HEK293 (cell line): ENCODE measurements around the gene SLC16A5.

Source experiments
- CTCF ChIA-PET: fragments of 350-600 bp; formaldehyde crosslinking; extraction: SDS; loops from one replicate; lab custom pipeline; 2021; ENCODE audit warnings: antibody characterized with exemption; lab: Yijun Ruan, JAX
- POLR2A ChIA-PET: fragments of 300-600 bp; formaldehyde crosslinking; extraction: SDS; loops from one replicate; lab custom pipeline; 2020; ENCODE audit warnings: antibody characterized with exemption, inconsistent platforms; lab: Yijun Ruan, JAX
- H3K27ac ChIP-seq: fragments of 200-500 bp; sonication (Bioruptor generic); 2 replicates; pipeline ENCODE4 v1.5.1; 2014; ENCODE audit warnings: low read depth, low read length, control low read depth, inconsistent platforms; ENCODE audit errors: extremely low read depth
- H3K36me3 ChIP-seq, 2 experiments: fragments of 200-500 bp in 1 of 2; sonication (Bioruptor generic) in 1 of 2; 1 replicate in 1 of 2; 2 replicates in 1 of 2; pipeline ENCODE4 v1.5.1; 2014 to 2017; ENCODE audit warnings: inconsistent platforms in 2 of 2, low read length in 2 of 2; ENCODE audit not compliant: control insufficient read depth in 2 of 2, insufficient read depth in 1 of 2
- H3K4me1 ChIP-seq: fragments of 200-500 bp; sonication (Bioruptor generic); 2 replicates; pipeline ENCODE4 v1.5.1; 2014; ENCODE audit warnings: mild to moderate bottlenecking, low read length, inconsistent platforms; ENCODE audit not compliant: control insufficient read depth, insufficient read depth
- H3K4me3 ChIP-seq: 2 replicates; pipeline ENCODE4 v1.5.1; 2011; ENCODE audit warnings: low read depth, mild to moderate bottlenecking, control low read depth, low read length, moderate library complexity
- H3K9me3 ChIP-seq: fragments of 200-500 bp; sonication (Bioruptor generic); 2 replicates; pipeline ENCODE4 v1.5.1; 2014; ENCODE audit warnings: low read depth, low read length, inconsistent platforms; ENCODE audit not compliant: control insufficient read depth, insufficient read depth
- FEZF1 ChIP-seq: fragments of 450-650 bp; formaldehyde crosslinking; IDR thresholded peaks from 2 replicates; pipeline ENCODE4 v1.5.1; 2016; ENCODE audit warnings: missing biosample characterization, missing genetic modification characterization
- GLIS2 ChIP-seq: fragments of 450-650 bp; formaldehyde crosslinking; IDR thresholded peaks from 2 replicates; pipeline ENCODE4 v1.5.1; 2016; ENCODE audit warnings: missing biosample characterization, missing genetic modification characterization
- KLF1 ChIP-seq: fragments of 450-650 bp; formaldehyde crosslinking; IDR thresholded peaks from 2 replicates; pipeline ENCODE4 v1.5.1; 2016; ENCODE audit warnings: missing biosample characterization, missing genetic modification characterization
- OSR2 ChIP-seq: fragments of 450-650 bp; formaldehyde crosslinking; IDR thresholded peaks from 2 replicates; pipeline ENCODE4 v1.5.1; 2016; ENCODE audit warnings: missing biosample characterization, missing genetic modification characterization
- PRDM1 ChIP-seq: fragments of 450-650 bp; formaldehyde crosslinking; IDR thresholded peaks from 2 replicates; pipeline ENCODE4; 2016; ENCODE audit warnings: missing biosample characterization, missing genetic modification characterization
- SCRT1 ChIP-seq: fragments of 450-650 bp; formaldehyde crosslinking; IDR thresholded peaks from 2 replicates; pipeline ENCODE4 v1.5.1; 2016; ENCODE audit warnings: missing biosample characterization, missing genetic modification characterization, borderline replicate concordance
- SP2 ChIP-seq: fragments of 450-650 bp; formaldehyde crosslinking; IDR thresholded peaks from 2 replicates; pipeline ENCODE4 v1.5.1; 2016; ENCODE audit warnings: missing biosample characterization, missing genetic modification characterization
- SP3 ChIP-seq: fragments of 450-650 bp; formaldehyde crosslinking; IDR thresholded peaks from 2 replicates; pipeline ENCODE4 v1.5.1; 2016; ENCODE audit warnings: missing biosample characterization, missing genetic modification characterization
- SP7 ChIP-seq: fragments of 450-650 bp; formaldehyde crosslinking; IDR thresholded peaks from 2 replicates; pipeline ENCODE4 v1.5.1; 2016; ENCODE audit warnings: missing biosample characterization, missing genetic modification characterization
- WT1 ChIP-seq: fragments of 450-650 bp; formaldehyde crosslinking; IDR thresholded peaks from 2 replicates; pipeline ENCODE4 v1.5.1; 2016; ENCODE audit warnings: missing biosample characterization, missing genetic modification characterization
- YY2 ChIP-seq: fragments of 450-650 bp; formaldehyde crosslinking; IDR thresholded peaks from 2 replicates; pipeline ENCODE4 v1.5.1; 2016; ENCODE audit warnings: missing biosample characterization, missing genetic modification characterization
- ZFP3 ChIP-seq: fragments of 450-650 bp; formaldehyde crosslinking; IDR thresholded peaks from 2 replicates; pipeline ENCODE4 v1.5.1; 2016; ENCODE audit warnings: low read depth, missing biosample characterization, missing genetic modification characterization
- ZFP41 ChIP-seq: fragments of 450-650 bp; formaldehyde crosslinking; IDR thresholded peaks from 2 replicates; pipeline ENCODE4 v1.5.1; 2016; ENCODE audit warnings: missing biosample characterization, missing genetic modification characterization, borderline replicate concordance
- ZNF133 ChIP-seq: fragments of 450-650 bp; formaldehyde crosslinking; IDR thresholded peaks from 2 replicates; pipeline ENCODE4 v1.5.1; 2016; ENCODE audit warnings: missing biosample characterization, missing genetic modification characterization
- ZNF221 ChIP-seq: fragments of 450-650 bp; formaldehyde crosslinking; IDR thresholded peaks from 2 replicates; pipeline ENCODE4 v1.5.1; 2017; ENCODE audit warnings: missing biosample characterization, missing genetic modification characterization, borderline replicate concordance
- ZNF223 ChIP-seq: fragments of 450-650 bp; formaldehyde crosslinking; IDR thresholded peaks from 2 replicates; pipeline ENCODE4 v1.5.1; 2016; ENCODE audit warnings: missing biosample characterization, missing genetic modification characterization
- ZNF311 ChIP-seq: fragments of 450-650 bp; formaldehyde crosslinking; IDR thresholded peaks from 2 replicates; pipeline ENCODE4 v1.5.1; 2017; ENCODE audit warnings: missing biosample characterization, missing genetic modification characterization, borderline replicate concordance
- ZNF394 ChIP-seq: fragments of 450-650 bp; formaldehyde crosslinking; IDR thresholded peaks from 2 replicates; pipeline ENCODE4 v1.5.1; 2016; ENCODE audit warnings: missing biosample characterization, missing genetic modification characterization, mild to moderate bottlenecking, moderate library complexity, borderline replicate concordance
- ZNF404 ChIP-seq: fragments of 450-650 bp; formaldehyde crosslinking; IDR thresholded peaks from 2 replicates; pipeline ENCODE4 v1.5.1; 2017; ENCODE audit warnings: missing biosample characterization, missing genetic modification characterization
- ZNF48 ChIP-seq: fragments of 450-650 bp; formaldehyde crosslinking; IDR thresholded peaks from 2 replicates; pipeline ENCODE4 v1.5.1; 2016; ENCODE audit warnings: missing biosample characterization, missing genetic modification characterization
- ZNF548 ChIP-seq: fragments of 450-650 bp; formaldehyde crosslinking; IDR thresholded peaks from 2 replicates; pipeline ENCODE4 v1.5.1; 2016; ENCODE audit warnings: missing biosample characterization, missing genetic modification characterization
- ZNF549 ChIP-seq: fragments of 450-650 bp; IDR thresholded peaks from 2 replicates; pipeline ENCODE4 v1.5.1; 2018; ENCODE audit warnings: missing biosample characterization, missing genetic modification characterization, mild to moderate bottlenecking, inconsistent platforms, moderate library complexity
- ZNF600 ChIP-seq: fragments of 450-650 bp; formaldehyde crosslinking; IDR thresholded peaks from 2 replicates; pipeline ENCODE4 v1.5.1; 2016; ENCODE audit warnings: missing biosample characterization, missing genetic modification characterization
- ZNF629 ChIP-seq: fragments of 450-650 bp; formaldehyde crosslinking; IDR thresholded peaks from 2 replicates; pipeline ENCODE4 v1.5.1; 2017; ENCODE audit warnings: missing biosample characterization, missing genetic modification characterization
- ZNF776 ChIP-seq: fragments of 450-650 bp; formaldehyde crosslinking; IDR thresholded peaks from 2 replicates; pipeline ENCODE4 v1.5.0; 2017; ENCODE audit warnings: missing biosample characterization, missing genetic modification characterization, borderline replicate concordance
- ZNF830 ChIP-seq: fragments of 450-650 bp; IDR thresholded peaks from 2 replicates; pipeline ENCODE4 v1.5.0; 2018; ENCODE audit warnings: missing biosample characterization, missing genetic modification characterization, low read depth, mild to moderate bottlenecking, moderate library complexity
- TF ChIP-seq, protein P1 (sequence below): fragments of 450-650 bp; formaldehyde crosslinking; IDR thresholded peaks from 2 replicates; pipeline ENCODE4 v1.5.1; 2016; ENCODE audit warnings: missing biosample characterization, missing genetic modification characterization
- TF ChIP-seq, protein P2 (sequence below): fragments of 450-650 bp; formaldehyde crosslinking; IDR thresholded peaks from 2 replicates; pipeline ENCODE4 v1.5.1; 2016; ENCODE audit warnings: missing biosample characterization, missing genetic modification characterization
- TF ChIP-seq, protein P3 (sequence below): fragments of 450-650 bp; formaldehyde crosslinking; IDR thresholded peaks from 2 replicates; pipeline ENCODE4 v1.5.1; 2016; ENCODE audit warnings: missing biosample characterization, missing genetic modification characterization
- TF ChIP-seq, protein P4 (sequence below): fragments of 450-650 bp; formaldehyde crosslinking; IDR thresholded peaks from 2 replicates; pipeline ENCODE4 v1.5.1; 2016; ENCODE audit warnings: missing biosample characterization, missing genetic modification characterization
- TF ChIP-seq, protein P5 (sequence below): IDR thresholded peaks from 2 replicates; pipeline ENCODE4 v1.6.1; 2011; ENCODE audit warnings: mild to moderate bottlenecking, low read depth, low read length, borderline replicate concordance
- TF ChIP-seq, protein P6 (sequence below): fragments of 450-650 bp; formaldehyde crosslinking; IDR thresholded peaks from 2 replicates; pipeline ENCODE4 v1.5.1; 2016; ENCODE audit warnings: missing biosample characterization, missing genetic modification characterization

The SLC16A5 gene

DNA sequence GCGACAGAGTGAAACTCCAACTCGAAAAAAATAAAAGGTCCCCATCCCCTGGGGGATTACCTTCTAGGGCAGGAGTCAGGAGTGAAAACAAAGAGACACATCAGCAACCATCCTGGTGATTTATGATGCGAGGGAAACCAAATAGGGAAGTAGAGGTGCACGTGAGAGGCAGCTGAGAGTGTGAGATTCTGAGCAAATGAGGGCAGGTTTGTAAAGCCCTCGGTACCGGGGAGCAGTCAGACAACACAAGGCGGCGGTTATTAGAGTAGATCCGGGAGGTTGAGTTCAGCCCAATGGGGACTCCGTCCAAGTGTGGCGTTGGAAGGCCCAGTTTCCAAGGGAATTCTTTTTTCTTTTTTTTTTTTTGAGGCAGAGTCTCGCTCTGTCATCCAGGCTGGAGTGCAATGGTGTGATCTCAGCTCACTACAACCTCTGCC is 14.6 kb downstream of the SLC16A5 start:
- ChIA-PET CTCF (interaction anchor here (1.1 to 5.9 kb wide), 4 partner anchors 12 to 68 kb away, joined by 3 to 61 read pairs (median 6); no protein-coding TSS in a partner anchor), POLR2A (interaction anchor here (0.6 kb wide), 1 partner anchor 102 kb away, joined by 3 read pairs; no protein-coding TSS in a partner anchor)
- Histone ChIP-seq H3K4me3 (no peak overlapping the region), H3K9me3 (no peaks in the 10 kb centered on the region), H3K27ac (no peak overlapping the region), H3K4me1 (peaks cover 10% of the 10 kb centered on the region), H3K36me3 (peaks cover 0 to 19% of the 10 kb centered on the region in 2 experiments; a peak in 1 of 3 replicates)
- TF ChIP-seq ZNF404 (tag by site-specific recombination) (no peak), ZNF311 (tag by site-specific recombination) (no peak), ZNF548 (tag by site-specific recombination) (no peak), ZNF394 (tag by site-specific recombination) (no peak), GLIS2 (tag by site-specific recombination) (no peak), ZNF830 (tag by site-specific recombination) (no peak), ZNF629 (tag by site-specific recombination) (0 out of 2 replicates have a peak, but pooled peaks have one; percentile 28), ZNF221 (tag by site-specific recombination) (no peak), ZNF549 (tag by site-specific recombination) (no peak), ZNF776 (tag by site-specific recombination) (no peak), OSR2 (tag by site-specific recombination) (peak; percentile 54), ZFP41 (no peak), SP7 (tag by site-specific recombination) (no peak), KLF1 (no peak), ZNF48 (tag by site-specific recombination) (no peak), YY2 (tag by site-specific recombination) (no peak), ZNF600 (no peak), SP3 (tag by site-specific recombination) (no peak), ZNF223 (tag by site-specific recombination) (no peak), ZNF133 (tag by site-specific recombination) (no peak), SCRT1 (no peak), PRDM1 (tag by site-specific recombination) (no peak), ZFP3 (tag by site-specific recombination) (no peak), WT1 (tag by site-specific recombination) (peak; percentile 70), FEZF1 (no peak), SP2 (tag by site-specific recombination) (no peak)
- TF ChIP-seq, protein P1, sequence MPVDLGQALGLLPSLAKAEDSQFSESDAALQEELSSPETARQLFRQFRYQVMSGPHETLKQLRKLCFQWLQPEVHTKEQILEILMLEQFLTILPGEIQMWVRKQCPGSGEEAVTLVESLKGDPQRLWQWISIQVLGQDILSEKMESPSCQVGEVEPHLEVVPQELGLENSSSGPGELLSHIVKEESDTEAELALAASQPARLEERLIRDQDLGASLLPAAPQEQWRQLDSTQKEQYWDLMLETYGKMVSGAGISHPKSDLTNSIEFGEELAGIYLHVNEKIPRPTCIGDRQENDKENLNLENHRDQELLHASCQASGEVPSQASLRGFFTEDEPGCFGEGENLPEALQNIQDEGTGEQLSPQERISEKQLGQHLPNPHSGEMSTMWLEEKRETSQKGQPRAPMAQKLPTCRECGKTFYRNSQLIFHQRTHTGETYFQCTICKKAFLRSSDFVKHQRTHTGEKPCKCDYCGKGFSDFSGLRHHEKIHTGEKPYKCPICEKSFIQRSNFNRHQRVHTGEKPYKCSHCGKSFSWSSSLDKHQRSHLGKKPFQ, result peak; percentile 78
- TF ChIP-seq, protein P2, sequence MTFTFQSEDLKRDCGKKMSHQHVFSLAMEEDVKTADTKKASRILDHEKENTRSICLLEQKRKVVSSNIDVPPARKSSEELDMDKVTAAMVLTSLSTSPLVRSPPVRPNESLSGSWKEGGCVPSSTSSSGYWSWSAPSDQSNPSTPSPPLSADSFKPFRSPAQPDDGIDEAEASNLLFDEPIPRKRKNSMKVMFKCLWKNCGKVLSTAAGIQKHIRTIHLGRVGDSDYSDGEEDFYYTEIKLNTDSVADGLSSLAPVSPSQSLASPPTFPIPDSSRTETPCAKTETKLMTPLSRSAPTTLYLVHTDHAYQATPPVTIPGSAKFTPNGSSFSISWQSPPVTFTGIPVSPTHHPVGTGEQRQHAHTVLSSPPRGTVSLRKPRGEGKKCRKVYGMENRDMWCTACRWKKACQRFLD (tag by site-specific recombination), result no peak
- TF ChIP-seq, protein P3, sequence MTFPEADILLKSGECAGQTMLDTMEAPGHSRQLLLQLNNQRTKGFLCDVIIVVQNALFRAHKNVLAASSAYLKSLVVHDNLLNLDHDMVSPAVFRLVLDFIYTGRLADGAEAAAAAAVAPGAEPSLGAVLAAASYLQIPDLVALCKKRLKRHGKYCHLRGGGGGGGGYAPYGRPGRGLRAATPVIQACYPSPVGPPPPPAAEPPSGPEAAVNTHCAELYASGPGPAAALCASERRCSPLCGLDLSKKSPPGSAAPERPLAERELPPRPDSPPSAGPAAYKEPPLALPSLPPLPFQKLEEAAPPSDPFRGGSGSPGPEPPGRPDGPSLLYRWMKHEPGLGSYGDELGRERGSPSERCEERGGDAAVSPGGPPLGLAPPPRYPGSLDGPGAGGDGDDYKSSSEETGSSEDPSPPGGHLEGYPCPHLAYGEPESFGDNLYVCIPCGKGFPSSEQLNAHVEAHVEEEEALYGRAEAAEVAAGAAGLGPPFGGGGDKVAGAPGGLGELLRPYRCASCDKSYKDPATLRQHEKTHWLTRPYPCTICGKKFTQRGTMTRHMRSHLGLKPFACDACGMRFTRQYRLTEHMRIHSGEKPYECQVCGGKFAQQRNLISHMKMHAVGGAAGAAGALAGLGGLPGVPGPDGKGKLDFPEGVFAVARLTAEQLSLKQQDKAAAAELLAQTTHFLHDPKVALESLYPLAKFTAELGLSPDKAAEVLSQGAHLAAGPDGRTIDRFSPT (tag by site-specific recombination), result no peak
- TF ChIP-seq, protein P4, sequence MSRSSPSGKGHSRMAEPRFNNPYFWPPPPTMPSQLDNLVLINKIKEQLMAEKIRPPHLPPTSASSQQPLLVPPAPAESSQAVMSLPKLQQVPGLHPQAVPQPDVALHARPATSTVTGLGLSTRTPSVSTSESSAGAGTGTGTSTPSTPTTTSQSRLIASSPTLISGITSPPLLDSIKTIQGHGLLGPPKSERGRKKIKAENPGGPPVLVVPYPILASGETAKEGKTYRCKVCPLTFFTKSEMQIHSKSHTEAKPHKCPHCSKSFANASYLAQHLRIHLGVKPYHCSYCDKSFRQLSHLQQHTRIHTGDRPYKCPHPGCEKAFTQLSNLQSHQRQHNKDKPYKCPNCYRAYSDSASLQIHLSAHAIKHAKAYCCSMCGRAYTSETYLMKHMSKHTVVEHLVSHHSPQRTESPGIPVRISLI, result no peak
- TF ChIP-seq, protein P5, sequence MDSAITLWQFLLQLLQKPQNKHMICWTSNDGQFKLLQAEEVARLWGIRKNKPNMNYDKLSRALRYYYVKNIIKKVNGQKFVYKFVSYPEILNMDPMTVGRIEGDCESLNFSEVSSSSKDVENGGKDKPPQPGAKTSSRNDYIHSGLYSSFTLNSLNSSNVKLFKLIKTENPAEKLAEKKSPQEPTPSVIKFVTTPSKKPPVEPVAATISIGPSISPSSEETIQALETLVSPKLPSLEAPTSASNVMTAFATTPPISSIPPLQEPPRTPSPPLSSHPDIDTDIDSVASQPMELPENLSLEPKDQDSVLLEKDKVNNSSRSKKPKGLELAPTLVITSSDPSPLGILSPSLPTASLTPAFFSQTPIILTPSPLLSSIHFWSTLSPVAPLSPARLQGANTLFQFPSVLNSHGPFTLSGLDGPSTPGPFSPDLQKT, result no peak
- TF ChIP-seq, protein P6, sequence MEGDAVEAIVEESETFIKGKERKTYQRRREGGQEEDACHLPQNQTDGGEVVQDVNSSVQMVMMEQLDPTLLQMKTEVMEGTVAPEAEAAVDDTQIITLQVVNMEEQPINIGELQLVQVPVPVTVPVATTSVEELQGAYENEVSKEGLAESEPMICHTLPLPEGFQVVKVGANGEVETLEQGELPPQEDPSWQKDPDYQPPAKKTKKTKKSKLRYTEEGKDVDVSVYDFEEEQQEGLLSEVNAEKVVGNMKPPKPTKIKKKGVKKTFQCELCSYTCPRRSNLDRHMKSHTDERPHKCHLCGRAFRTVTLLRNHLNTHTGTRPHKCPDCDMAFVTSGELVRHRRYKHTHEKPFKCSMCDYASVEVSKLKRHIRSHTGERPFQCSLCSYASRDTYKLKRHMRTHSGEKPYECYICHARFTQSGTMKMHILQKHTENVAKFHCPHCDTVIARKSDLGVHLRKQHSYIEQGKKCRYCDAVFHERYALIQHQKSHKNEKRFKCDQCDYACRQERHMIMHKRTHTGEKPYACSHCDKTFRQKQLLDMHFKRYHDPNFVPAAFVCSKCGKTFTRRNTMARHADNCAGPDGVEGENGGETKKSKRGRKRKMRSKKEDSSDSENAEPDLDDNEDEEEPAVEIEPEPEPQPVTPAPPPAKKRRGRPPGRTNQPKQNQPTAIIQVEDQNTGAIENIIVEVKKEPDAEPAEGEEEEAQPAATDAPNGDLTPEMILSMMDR, result no peak
